GM10266 (cell line): ENCODE measurements around the gene DDRGK1.

ENCODE experiments used
- DNase-seq: peaks from one replicate; pipeline ENCODE4 v3.0.0; 2012; ENCODE audit errors: extremely low spot score
- TF ChIP-seq, protein P1 (sequence below): IDR thresholded peaks from 2 replicates; pipeline ENCODE4 v1.5.1; 2012; ENCODE audit warnings: mild to moderate bottlenecking, low read depth; ENCODE audit not compliant: control insufficient read depth, insufficient read depth; ENCODE audit errors: missing control alignments

Gene DDRGK1

DNA sequence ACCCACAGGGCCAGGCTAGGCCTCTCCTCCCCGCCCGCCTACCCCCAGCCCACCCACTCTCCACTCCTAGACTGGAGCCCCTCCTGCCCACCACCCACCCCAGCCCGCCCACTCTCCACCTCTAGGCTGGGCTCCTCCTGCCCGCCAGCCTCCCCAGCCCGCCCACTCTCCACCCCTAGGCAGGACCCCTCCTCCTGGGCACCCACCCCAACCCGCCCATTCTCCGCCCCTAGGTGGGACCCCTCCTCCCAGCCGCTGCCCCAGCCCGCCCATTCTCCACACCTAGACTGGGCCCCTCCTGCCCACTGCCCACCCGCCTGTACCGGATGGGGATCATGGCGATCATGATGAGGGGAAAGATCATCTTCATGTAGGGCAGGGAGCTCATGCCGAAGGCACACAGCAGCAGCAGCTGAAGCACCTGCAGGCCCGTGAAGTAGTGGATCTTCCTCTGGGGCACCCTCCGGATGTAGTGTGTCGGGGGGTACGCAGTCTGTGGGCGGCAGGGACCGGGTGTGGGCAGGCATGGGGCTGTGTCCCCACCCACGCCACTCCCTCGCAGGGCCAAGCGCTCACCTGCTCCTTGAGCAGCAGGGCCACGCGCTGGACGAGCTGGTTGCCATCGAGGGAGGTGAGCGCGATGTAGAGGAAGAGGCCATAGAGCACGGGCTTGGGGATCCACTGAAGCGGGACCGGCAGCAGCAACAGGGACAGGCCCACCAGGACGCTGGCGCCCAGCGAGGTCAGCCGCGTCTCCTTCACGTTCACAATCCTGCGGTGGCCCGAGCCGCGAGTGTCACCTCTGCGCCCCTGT lies 23.7 kb upstream of the DDRGK1 start:
- DNase-seq, result no peak
- TF ChIP-seq, protein P1, sequence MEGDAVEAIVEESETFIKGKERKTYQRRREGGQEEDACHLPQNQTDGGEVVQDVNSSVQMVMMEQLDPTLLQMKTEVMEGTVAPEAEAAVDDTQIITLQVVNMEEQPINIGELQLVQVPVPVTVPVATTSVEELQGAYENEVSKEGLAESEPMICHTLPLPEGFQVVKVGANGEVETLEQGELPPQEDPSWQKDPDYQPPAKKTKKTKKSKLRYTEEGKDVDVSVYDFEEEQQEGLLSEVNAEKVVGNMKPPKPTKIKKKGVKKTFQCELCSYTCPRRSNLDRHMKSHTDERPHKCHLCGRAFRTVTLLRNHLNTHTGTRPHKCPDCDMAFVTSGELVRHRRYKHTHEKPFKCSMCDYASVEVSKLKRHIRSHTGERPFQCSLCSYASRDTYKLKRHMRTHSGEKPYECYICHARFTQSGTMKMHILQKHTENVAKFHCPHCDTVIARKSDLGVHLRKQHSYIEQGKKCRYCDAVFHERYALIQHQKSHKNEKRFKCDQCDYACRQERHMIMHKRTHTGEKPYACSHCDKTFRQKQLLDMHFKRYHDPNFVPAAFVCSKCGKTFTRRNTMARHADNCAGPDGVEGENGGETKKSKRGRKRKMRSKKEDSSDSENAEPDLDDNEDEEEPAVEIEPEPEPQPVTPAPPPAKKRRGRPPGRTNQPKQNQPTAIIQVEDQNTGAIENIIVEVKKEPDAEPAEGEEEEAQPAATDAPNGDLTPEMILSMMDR, result no peak

GRCh38 chr20:3227506-3227905 lies 23.0 kb upstream of the DDRGK1 start:
- no peak for DNase-seq
- TF ChIP-seq, protein P1, result no peak

DNA sequence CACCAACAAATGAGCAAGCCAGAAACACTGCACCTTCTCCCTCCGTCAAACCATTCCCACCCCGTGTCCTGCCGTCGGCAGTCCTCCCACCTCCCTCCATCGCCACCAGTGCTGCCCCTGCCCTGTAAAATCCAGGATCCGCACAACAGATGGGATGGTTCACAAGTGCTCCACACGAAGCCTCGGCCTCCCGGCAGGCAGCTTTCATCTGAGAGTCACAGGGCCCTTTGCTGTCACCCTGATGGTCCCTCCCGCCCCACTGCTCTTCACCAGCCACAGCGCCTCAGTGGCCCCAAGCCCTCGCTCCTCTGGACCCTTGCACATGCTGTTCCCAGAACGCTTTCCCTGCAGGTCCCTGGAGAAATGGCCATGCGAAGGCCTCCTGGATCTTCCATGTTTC lies 22.4 kb upstream of the DDRGK1 start:
- TF ChIP-seq, protein P1, result no peak
- no peak for DNase-seq

- no peak for DNase-seq
- TF ChIP-seq, protein P1, result no peak
Observed at GRCh38 chr20:3226093-3226492, 21.6 kb upstream of the DDRGK1 start.

- DNase-seq, result no peak
- TF ChIP-seq, protein P1, result no peak
Observed at GRCh38 chr20:3224681-3225421, 20.4 kb upstream of the DDRGK1 start.

DNA sequence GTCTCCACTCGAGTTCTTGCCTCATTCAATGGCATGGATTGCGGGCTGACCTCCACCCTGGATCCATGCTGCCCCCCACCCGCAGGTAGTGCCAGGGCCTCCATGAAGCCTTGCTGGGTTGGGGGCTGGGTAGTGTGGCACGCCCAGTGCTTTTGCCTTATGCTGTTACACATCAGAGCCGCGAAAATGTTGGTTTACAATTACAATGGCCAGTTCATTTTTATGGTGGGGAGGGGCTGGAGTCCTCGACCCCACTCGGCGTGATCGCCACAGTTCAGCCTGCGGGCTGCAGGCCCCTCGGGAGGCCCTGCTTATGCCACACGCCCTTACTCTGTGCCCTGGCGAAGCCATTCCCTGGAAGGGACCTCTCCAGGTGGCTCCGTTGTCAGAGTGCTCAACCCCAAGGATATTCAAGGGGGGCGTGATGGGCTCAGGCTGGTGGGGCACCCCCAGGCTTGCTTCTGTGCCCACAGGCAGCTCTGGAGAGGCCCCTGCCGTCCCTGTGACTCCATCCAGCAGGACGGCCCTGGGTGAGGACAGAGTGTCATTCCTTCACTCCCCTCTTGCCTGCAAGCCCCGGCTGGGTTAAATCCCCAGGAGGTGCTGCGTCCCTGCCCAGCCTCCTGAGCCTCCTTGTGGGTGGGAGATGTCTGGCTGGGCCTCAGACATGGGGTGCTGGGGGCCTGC lies 19.7 kb upstream of the DDRGK1 start:
- TF ChIP-seq, protein P1, result no peak
- no peak for DNase-seq

DNA sequence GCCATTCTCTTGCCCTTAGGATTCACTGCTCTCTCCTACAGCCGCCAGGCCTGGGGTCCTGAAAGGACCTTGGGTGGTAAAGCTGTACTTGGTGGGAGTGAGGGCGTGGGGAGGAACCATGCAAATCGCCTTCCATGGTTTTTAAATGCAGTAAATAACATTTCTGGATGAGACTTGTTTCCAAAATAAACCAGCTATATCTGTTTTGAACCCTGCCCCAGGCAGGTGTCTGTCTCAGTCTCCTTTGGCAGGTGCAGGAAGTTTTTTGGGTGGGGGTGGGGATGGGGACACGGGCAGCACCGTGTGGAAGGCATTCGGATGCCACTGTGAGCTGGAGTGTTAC lies 19.1 kb upstream of the DDRGK1 start:
- no peak for DNase-seq
- TF ChIP-seq, protein P1, result no peak
